Measurements from ENCODE around the gene HOXB9. TPM values are rescaled to one million over a fixed set of nuclear protein-coding genes. Genes with fewer than 3 reads are reported as not detected.

Gene HOXB9
- total and polyA plus RNA-seq, 9 of the 15 experiments (the other 6 are each of a cell fraction or from before 2014, with no cell fraction given) = 3.1 to 196 (median 77.6) TPM

DNA sequence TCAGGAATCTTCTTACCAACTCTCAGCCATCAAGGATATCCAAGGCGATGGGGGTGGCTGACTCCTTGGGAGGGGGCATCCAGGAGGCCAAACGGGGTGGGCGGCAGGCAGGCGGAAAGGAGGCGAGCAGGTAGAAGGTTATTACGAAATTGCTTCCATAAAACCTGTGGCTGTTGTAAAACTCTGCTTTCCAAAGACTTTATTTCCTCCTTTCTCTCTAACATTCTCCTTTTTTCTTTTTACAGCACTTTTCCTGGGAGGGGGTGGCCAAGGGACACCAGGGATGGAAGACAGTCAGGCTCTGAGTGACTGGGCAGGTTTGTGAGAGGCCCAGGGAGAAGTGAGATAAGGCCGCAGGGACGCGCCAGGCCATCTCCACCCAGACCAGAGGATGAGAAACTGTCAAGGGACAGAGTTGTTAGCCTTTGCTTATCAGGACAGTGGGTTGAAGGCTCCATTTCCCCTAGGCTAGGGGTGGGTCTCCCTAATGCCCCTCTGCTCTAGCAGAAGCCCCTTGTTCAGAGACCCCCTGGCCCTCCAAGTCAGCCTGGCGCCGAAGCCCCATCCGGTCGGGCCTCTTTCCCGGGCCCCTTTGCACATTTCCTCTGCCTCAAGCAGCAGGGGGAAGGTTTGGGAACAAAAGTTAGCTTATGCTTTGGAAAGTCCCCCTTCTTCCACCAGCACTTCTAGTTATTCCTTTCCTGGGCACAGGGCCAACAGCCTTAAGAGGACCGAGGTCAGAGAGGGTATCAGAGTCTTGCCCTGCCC lies 5.0 kb upstream of the HOXB9 start (continued):
- TF ChIP-seq E4F1 (CRISPR knock-in tag; IDR thresholded peaks at IDR 0.05; ENCODE audit: borderline replicate concordance) = 0 out of 2 replicates have a peak, but pooled peaks have one; percentile 25
- TF ChIP-seq NBN (IDR thresholded peaks at IDR 0.05; ENCODE audit: low read depth) = peak; percentile 62; the same call in 1 of the 2 replicates
- TF ChIP-seq TCF3 (CRISPR knock-in tag; IDR thresholded peaks at IDR 0.05) = peak; percentile 74
- TF ChIP-seq PHF21A (IDR thresholded peaks at IDR 0.05; ENCODE audit: borderline replicate concordance, low read depth) = no peak
- no peak for TF ChIP-seq PBX2 (CRISPR knock-in tag; IDR thresholded peaks at IDR 0.05; ENCODE audit: low read depth)
- peak; percentile 69 for TF ChIP-seq PBX2 (tag; conservative IDR thresholded peaks at IDR 0.05; ENCODE audit: low read depth)
- no peak for TF ChIP-seq E2F3 (CRISPR knock-in tag; IDR thresholded peaks at IDR 0.05)
- no peak for TF ChIP-seq MIER1 (IDR thresholded peaks at IDR 0.05; ENCODE audit: low read depth)
- TF ChIP-seq VEZF1 (CRISPR knock-in tag; IDR thresholded peaks at IDR 0.05) = peak; percentile 72
- peak; percentile 82 for TF ChIP-seq EP300 (IDR thresholded peaks at IDR 0.05; ENCODE audit: low read length)
- no peak for TF ChIP-seq ZNF79 (CRISPR knock-in tag; IDR thresholded peaks at IDR 0.05; ENCODE audit: low read depth)
- peak; percentile 45; a peak in 3 of 4 replicates for TF ChIP-seq NRF1 (conservative IDR thresholded peaks at IDR 0.05 in 1 of 2, IDR thresholded peaks at IDR 0.05 in 1 of 2)
- TF ChIP-seq ZNF175 (CRISPR knock-in tag; IDR thresholded peaks at IDR 0.05; ENCODE audit: low read depth) = peak; percentile 55; the same call in 1 of the 2 replicates
- no peak for TF ChIP-seq CBX2 (IDR thresholded peaks at IDR 0.05; ENCODE audit: insufficient read depth, low read length, poor library complexity, severe bottlenecking)
- 0 out of 2 replicates have a peak, but pooled peaks have one; percentile 35 for TF ChIP-seq GTF2A2 (tag; IDR thresholded peaks at IDR 0.05)
- TF ChIP-seq TAF9B (IDR thresholded peaks at IDR 0.05; ENCODE audit: partially characterized antibody) = peak; percentile 76
- peak; percentile 69 for TF ChIP-seq JUND (IDR thresholded peaks at IDR 0.05; ENCODE audit: borderline replicate concordance, low read depth, low read length)
- TF ChIP-seq JUND (tag; IDR thresholded peaks at IDR 0.05; ENCODE audit: borderline replicate concordance, low read depth, low read length) = peak; percentile 70; the same call in 2 of the 3 replicates
- peak; percentile 54; the same call in 1 of the 2 replicates for TF ChIP-seq HDAC8 (tag; IDR thresholded peaks at IDR 0.05)
- peak; percentile 85 for TF ChIP-seq CXXC5 (CRISPR knock-in tag; IDR thresholded peaks at IDR 0.05)
- peak; percentile 86 for TF ChIP-seq CBFA2T3 (IDR thresholded peaks at IDR 0.05)
- TF ChIP-seq NEUROD1 (IDR thresholded peaks at IDR 0.05; ENCODE audit: borderline replicate concordance, low read depth, low read length, partially characterized antibody) = peak; percentile 61

Measured in K562 (cell line).